GM21723 (cell line): ENCODE measurements around the gene ZBTB7A.

Experiments used
- ATAC-seq: cut with Tn5 transposase; IDR thresholded peaks from one replicate; pipeline ENCODE4 v1.9.1; 2021; ENCODE audit warnings: mild to moderate bottlenecking, moderate library complexity; ENCODE audit not compliant: unreplicated experiment

The ZBTB7A gene

GRCh38 chr19:4094761-4095487 lies 28.2 kb upstream of the ZBTB7A start:
- no peak for ATAC-seq

- no peak for ATAC-seq
Observed at GRCh38 chr19:4094291-4094690, 27.6 kb upstream of the ZBTB7A start.

- no peak for ATAC-seq
Observed at GRCh38 chr19:4093643-4094175, 27.0 kb upstream of the ZBTB7A start.

- no peak for ATAC-seq
Observed at GRCh38 chr19:4090356-4091220, 23.9 kb upstream of the ZBTB7A start.

GRCh38 chr19:4089946-4090345 lies 23.2 kb upstream of the ZBTB7A start:
- ATAC-seq: no peak

GRCh38 chr19:4089400-4089908 lies 22.8 kb upstream of the ZBTB7A start:
- ATAC-seq: peak; percentile 59

- peak; percentile 25 for ATAC-seq
Observed at GRCh38 chr19:4088975-4089374, 22.3 kb upstream of the ZBTB7A start.

- ATAC-seq: no peak
Observed at GRCh38 chr19:4087787-4088679, 21.3 kb upstream of the ZBTB7A start.

GRCh38 chr19:4086411-4086867 lies 19.7 kb upstream of the ZBTB7A start:
- no peak for ATAC-seq

- no peak for ATAC-seq
Observed at GRCh38 chr19:4084547-4084877, 17.8 kb upstream of the ZBTB7A start.

GRCh38 chr19:4083677-4084546 lies 17.2 kb upstream of the ZBTB7A start:
- no peak for ATAC-seq

GRCh38 chr19:4082172-4082571 lies 15.5 kb upstream of the ZBTB7A start:
- no peak for ATAC-seq

- ATAC-seq: no peak
Observed at GRCh38 chr19:4081441-4082129, 14.9 kb upstream of the ZBTB7A start.

GRCh38 chr19:4080473-4080872 lies 13.8 kb upstream of the ZBTB7A start:
- no peak for ATAC-seq

GRCh38 chr19:4077800-4078684 lies 11.3 kb upstream of the ZBTB7A start:
- peak; percentile 55 for ATAC-seq

- no peak for ATAC-seq
Observed at GRCh38 chr19:4077007-4077374, 10.3 kb upstream of the ZBTB7A start.

GRCh38 chr19:4075373-4075772 lies 8.7 kb upstream of the ZBTB7A start:
- no peak for ATAC-seq

- no peak for ATAC-seq
Observed at GRCh38 chr19:4071610-4072009, 4.9 kb upstream of the ZBTB7A start.
